Suppressor macrophage (primary cell): ENCODE results near the gene ADAM23.

Experiments used
- DNase-seq, 4 experiments: peaks; one replicate each; pipeline ENCODE4 v3.0.0-alpha.2; 2020 to 2022

The ADAM23 gene

GRCh38 chr2:206647985-206648384, 204.7 kb downstream of the ADAM23 start:
- no peak for DNase-seq

GRCh38 chr2:206657087-206657486, 213.8 kb downstream of the ADAM23 start:
- DNase-seq: no peak

- no peak for DNase-seq
Observed at GRCh38 chr2:206665251-206665650, 221.9 kb downstream of the ADAM23 start.
